Epithelial cell of esophagus (primary cell): ENCODE data around the gene ZBTB16.

Source experiments
- DNase-seq: peaks from one replicate; pipeline ENCODE4 v3.0.0; 2010; ENCODE audit warnings: low read depth
- H3K4me3 ChIP-seq: 2 replicates; pipeline ENCODE4 v1.5.1; 2011; ENCODE audit warnings: mild to moderate bottlenecking, low read length, control low read depth
- CTCF ChIP-seq: IDR thresholded peaks from 2 replicates; pipeline ENCODE4 v1.5.1; 2011; ENCODE audit warnings: low read depth, mild to moderate bottlenecking, low read length, control low read depth, inconsistent platforms; ENCODE audit not compliant: insufficient read depth; ENCODE audit errors: missing control alignments

ZBTB16 gene

GRCh38 chr11:114162719-114163123, 103.2 kb downstream of the ZBTB16 start:
- DNase-seq = peak; percentile 95
- no peak overlapping the region for H3K4me3 ChIP-seq
- no peak for TF ChIP-seq CTCF

DNA sequence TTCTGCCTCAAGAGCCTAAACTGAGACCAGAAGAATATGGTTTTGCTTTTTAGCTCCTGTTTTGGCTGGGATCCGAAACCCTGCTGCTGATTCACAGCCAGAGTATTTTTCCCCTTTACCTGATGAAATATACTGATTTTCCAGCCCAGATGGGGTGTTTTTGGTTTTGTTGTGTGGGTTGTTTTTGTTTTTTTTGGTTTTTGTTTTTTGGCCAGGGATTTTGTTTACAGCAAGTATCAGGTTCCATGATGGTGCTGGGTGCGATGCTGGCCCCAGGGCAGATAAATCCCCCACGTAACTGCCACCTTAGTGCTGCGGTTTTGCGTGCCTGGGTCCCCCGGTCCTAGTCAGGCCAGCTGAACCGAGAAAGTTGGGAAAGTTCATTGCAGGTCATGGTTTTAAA, 103.7 kb downstream of the ZBTB16 start:
- TF ChIP-seq CTCF = no peak
- peak; percentile 67 for DNase-seq
- H3K4me3 ChIP-seq = no peak overlapping the region

DNA sequence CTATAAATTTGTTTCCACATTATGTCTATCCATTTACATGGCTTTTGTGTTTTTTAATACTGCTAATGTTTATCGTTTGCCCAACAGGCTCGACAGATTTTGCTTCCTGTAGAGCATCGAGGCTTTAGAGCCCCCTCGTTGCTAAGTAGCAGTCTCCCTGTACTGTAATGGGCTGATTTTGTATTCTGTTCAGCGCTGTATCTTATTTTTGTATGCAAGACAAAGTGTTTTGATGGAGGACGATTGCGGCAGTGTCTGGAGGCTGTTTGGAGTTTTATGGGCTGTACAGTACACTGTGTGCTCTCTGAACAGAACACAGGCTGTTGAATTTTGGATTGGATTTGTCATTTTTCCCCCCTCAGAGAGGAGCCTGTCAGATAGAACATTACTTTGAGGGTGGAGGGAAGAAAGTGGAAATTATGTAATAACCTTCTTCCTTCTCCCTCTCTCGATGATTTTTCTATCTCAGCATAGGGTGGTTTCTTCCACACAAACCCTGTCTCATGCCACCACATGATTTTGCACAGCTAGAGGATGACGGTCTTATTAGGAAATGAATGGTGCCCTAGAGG, 104.4 kb downstream of the ZBTB16 start:
- no peak for TF ChIP-seq CTCF
- no peak overlapping the region for H3K4me3 ChIP-seq

GRCh38 chr11:114164546-114164945, 105.0 kb downstream of the ZBTB16 start:
- TF ChIP-seq CTCF = no peak
- no peak overlapping the region for H3K4me3 ChIP-seq
- no peak for DNase-seq

More for the DNA sequence above, 104.4 kb downstream of the ZBTB16 start:
- peak; percentile 34 for DNase-seq

DNA sequence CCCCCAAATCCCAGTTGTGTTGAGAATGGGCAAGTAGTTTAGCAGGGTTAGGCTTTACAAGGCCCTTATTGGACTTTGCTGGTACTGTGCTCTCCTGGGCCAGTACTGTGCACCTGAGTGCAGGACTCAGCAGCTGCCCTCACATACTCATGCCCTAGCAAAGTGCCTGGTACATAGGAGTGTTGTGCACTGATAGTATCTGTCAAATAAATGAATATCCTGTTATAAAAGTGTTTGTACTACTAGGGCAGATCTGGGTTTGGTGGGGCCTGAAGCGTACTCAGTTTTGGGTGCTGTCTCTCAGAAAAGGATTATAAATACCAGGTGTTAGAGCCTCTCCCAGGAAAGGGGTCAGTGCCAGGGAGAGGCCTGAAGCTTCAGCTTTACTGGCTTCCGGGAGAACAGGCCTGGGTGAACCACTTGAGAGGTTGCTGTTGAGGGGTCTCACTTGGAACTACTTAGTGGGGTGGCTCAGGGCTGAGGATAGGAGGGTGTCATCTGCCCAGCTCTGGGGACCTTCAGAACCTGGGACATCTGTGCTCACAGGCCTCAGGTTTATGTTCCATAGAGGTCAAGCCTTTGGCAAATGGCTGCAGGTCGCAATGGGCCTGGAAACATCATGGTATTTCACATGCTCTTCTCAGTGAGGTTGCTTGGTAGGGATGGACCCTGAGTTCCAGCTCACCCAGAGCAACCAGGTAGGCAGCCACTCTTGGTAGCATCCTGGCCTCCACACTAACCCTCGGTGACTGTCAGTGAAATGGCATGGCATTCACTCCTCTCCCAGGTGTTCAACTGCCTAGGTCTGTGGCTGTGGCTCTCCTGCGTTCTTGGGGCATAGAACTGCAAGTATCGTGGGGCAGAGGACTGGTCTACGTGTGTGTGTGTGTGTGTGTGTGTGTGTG, 106.1 kb downstream of the ZBTB16 start:
- no peak for DNase-seq
- no peak overlapping the region for H3K4me3 ChIP-seq
- TF ChIP-seq CTCF = no peak

DNA sequence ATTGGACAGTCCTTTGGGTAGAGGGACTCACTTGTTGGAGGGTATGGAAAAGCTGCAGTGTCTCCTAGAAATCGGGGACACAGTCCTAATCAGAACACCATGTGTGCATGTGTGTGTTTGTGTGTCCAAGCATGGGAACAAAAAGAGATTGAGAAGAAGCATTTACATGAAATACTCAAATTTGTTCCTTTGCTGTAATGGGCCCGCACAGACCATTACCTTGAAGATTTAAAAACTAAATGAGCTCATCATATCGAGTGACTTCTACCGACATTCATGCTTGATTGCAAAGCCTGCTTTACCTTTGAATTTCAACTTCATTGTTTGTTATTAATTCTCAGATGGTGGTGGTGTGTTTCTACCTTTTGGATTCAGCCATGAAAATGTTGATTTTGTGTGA, 106.9 kb downstream of the ZBTB16 start:
- TF ChIP-seq CTCF = no peak
- DNase-seq = no peak
- no peak overlapping the region for H3K4me3 ChIP-seq
